ENCODE data around the gene LMNTD1. TPM values are rescaled to one million over a fixed set of nuclear protein-coding genes. Genes with fewer than 3 reads are reported as not detected.

LMNTD1 gene
- total and polyA plus RNA-seq, 2 experiments from 2014 or later, result not detected

DNA sequence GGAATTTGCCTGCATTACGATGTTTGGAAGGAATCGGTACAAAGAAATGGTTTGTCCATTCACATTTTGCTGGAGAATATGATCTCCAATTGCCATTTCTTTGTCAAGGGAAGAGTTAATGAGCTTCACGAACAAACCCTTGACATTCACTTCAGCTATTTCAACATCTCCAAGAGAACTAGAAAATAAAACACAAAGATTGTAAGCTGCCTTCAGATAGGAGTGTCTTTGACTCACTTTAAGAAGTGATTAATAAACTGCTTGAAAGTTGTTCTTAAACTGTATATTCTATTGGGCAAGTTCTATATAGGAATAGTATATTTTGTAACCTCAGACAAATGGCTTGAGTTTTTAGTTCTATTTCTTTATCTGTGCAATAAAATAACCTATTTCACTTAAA lies 26.3 kb downstream of the LMNTD1 start (continued):
- TF ChIP-seq ZNF462 (CRISPR knock-in tag; IDR thresholded peaks at IDR 0.05) (no peak), EZH2 (IDR thresholded peaks at IDR 0.05; ENCODE audit: low read depth, unreplicated experiment) (no peak), POLR2AphosphoS5 (IDR thresholded peaks at IDR 0.05; ENCODE audit: low read depth) (no peak)
- TF ChIP-seq, protein P1, sequence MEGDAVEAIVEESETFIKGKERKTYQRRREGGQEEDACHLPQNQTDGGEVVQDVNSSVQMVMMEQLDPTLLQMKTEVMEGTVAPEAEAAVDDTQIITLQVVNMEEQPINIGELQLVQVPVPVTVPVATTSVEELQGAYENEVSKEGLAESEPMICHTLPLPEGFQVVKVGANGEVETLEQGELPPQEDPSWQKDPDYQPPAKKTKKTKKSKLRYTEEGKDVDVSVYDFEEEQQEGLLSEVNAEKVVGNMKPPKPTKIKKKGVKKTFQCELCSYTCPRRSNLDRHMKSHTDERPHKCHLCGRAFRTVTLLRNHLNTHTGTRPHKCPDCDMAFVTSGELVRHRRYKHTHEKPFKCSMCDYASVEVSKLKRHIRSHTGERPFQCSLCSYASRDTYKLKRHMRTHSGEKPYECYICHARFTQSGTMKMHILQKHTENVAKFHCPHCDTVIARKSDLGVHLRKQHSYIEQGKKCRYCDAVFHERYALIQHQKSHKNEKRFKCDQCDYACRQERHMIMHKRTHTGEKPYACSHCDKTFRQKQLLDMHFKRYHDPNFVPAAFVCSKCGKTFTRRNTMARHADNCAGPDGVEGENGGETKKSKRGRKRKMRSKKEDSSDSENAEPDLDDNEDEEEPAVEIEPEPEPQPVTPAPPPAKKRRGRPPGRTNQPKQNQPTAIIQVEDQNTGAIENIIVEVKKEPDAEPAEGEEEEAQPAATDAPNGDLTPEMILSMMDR (conservative IDR thresholded peaks at IDR 0.05; ENCODE audit: low read depth in 2 of 2), result no peak

GRCh38 chr12:25524366-25524765 lies 28.7 kb downstream of the LMNTD1 start:
- Mint-ChIP-seq H3K27me3 (ENCODE audit: insufficient read depth, low read depth, poor library complexity) (no peaks in the 10 kb centered on the region), H3K4me1 (no peaks in the 10 kb centered on the region), H3K27ac (no peak overlapping the region), H3K4me3 (no peak overlapping the region), H3K36me3 (ENCODE audit: low read depth) (no peaks in the 10 kb centered on the region), H3K9me3 (no peaks in the 10 kb centered on the region)
- Histone ChIP-seq H3F3A (replicated peaks; ENCODE audit: low read depth) (no peaks in the 10 kb centered on the region), H3K9me2 (ENCODE audit: insufficient read depth) (no peaks in the 10 kb centered on the region), H3K79me2 (replicated peaks; ENCODE audit: insufficient read depth) (no peaks in the 10 kb centered on the region), H3K27me3 (ENCODE audit: insufficient read depth) (no peaks in the 10 kb centered on the region), H3K27ac (ENCODE audit: low read depth) (no peak overlapping the region), H3K36me3 (ENCODE audit: insufficient read depth) (no peaks in the 10 kb centered on the region), H3K4me3 (no peak overlapping the region), H3K4me2 (no peak overlapping the region), H2AFZ (no peak overlapping the region; the same call in 1 of the 2 replicates), H3K4me1 (ENCODE audit: insufficient read depth) (no peaks in the 10 kb centered on the region), H4K20me1 (replicated peaks; ENCODE audit: insufficient read depth) (no peaks in the 10 kb centered on the region)
- ATAC-seq (no peak), DNase-seq (ENCODE audit: low spot score) (no peak)
- TF ChIP-seq ETS1 (IDR thresholded peaks at IDR 0.05) (no peak), EZH2 (IDR thresholded peaks at IDR 0.05; ENCODE audit: low read depth, unreplicated experiment) (no peak), ZNF331 (CRISPR knock-in tag; IDR thresholded peaks at IDR 0.05; ENCODE audit: low read depth) (no peak), ZNF462 (CRISPR knock-in tag; IDR thresholded peaks at IDR 0.05) (no peak)

All from GM23338 (cell line).